Measurements from ENCODE around the gene ADGRG1.
"Not testable (repeated sequence)": the region's sequence is repeated elsewhere in the genome, so short reads cannot be mapped to it uniquely, and the experiment has no call there.

Gene ADGRG1

GRCh38 chr16:57698812-57699405 is 70.5 kb downstream of the ADGRG1 start:
- no peak for DNase-seq (ENCODE audit: low read depth in 1 of 2, low spot score in 1 of 2)

GRCh38 chr16:57699481-57699880 is 71.1 kb downstream of the ADGRG1 start:
- no peak for DNase-seq (ENCODE audit: low read depth in 1 of 2, low spot score in 1 of 2)

GRCh38 chr16:57699899-57700298 is 71.5 kb downstream of the ADGRG1 start:
- DNase-seq (ENCODE audit: low read depth in 1 of 2, low spot score in 1 of 2), result no peak

GRCh38 chr16:57700781-57701551 is 72.5 kb downstream of the ADGRG1 start:
- DNase-seq (ENCODE audit: low read depth in 1 of 2, low spot score in 1 of 2), result no peak

GRCh38 chr16:57701759-57702371 is 73.4 kb downstream of the ADGRG1 start:
- DNase-seq (ENCODE audit: low read depth in 1 of 2, low spot score in 1 of 2), result no peak

GRCh38 chr16:57703416-57704010 is 75.1 kb downstream of the ADGRG1 start:
- no peak for DNase-seq (ENCODE audit: low read depth in 1 of 2, low spot score in 1 of 2)

- no peak for DNase-seq (ENCODE audit: low read depth in 1 of 2, low spot score in 1 of 2)
Measured at GRCh38 chr16:57704011-57704904, 75.8 kb downstream of the ADGRG1 start.

- DNase-seq (ENCODE audit: low read depth in 1 of 2, low spot score in 1 of 2), result no peak
Measured at GRCh38 chr16:57704905-57705852, 76.7 kb downstream of the ADGRG1 start.

- no peak for DNase-seq (ENCODE audit: low read depth in 1 of 2, low spot score in 1 of 2)
Measured at GRCh38 chr16:57706717-57707116, 78.3 kb downstream of the ADGRG1 start.

- no peak for DNase-seq (ENCODE audit: low read depth in 1 of 2, low spot score in 1 of 2)
Measured at GRCh38 chr16:57707331-57707730, 78.9 kb downstream of the ADGRG1 start.

- no peak for DNase-seq (ENCODE audit: low read depth in 1 of 2, low spot score in 1 of 2)
Measured at GRCh38 chr16:57708168-57708567, 79.7 kb downstream of the ADGRG1 start.

- no peak for DNase-seq (ENCODE audit: low read depth in 1 of 2, low spot score in 1 of 2)
Measured at GRCh38 chr16:57709663-57710062, 81.2 kb downstream of the ADGRG1 start.

GRCh38 chr16:57711346-57711745 is 82.9 kb downstream of the ADGRG1 start:
- no peak for DNase-seq (ENCODE audit: low read depth in 1 of 2, low spot score in 1 of 2)

- no peak for DNase-seq (ENCODE audit: low read depth in 1 of 2, low spot score in 1 of 2)
Measured at GRCh38 chr16:57711993-57712392, 83.6 kb downstream of the ADGRG1 start.

GRCh38 chr16:57712569-57712968 is 84.1 kb downstream of the ADGRG1 start:
- DNase-seq (ENCODE audit: low read depth in 1 of 2, low spot score in 1 of 2), result not testable (repeated sequence)

GRCh38 chr16:57713596-57713995 is 85.2 kb downstream of the ADGRG1 start:
- no peak for DNase-seq (ENCODE audit: low read depth in 1 of 2, low spot score in 1 of 2)

- DNase-seq (ENCODE audit: low read depth in 1 of 2, low spot score in 1 of 2), result no peak
Measured at GRCh38 chr16:57714047-57714446, 85.6 kb downstream of the ADGRG1 start.
